SK-N-SH treated with all-trans-retinoic acid at 6 μM for 48 hours (cell line): ENCODE data around the gene RBM47.

Experiments used
- ATAC-seq: fragments of 200-7000 bp; cut with Tn5 transposase; 3 replicates; pipeline ENCODE4 v1.9.1; 2020; ENCODE audit warnings: mild to moderate bottlenecking, moderate library complexity
- ARNTL ChIP-seq: fragments of 450-650 bp; formaldehyde crosslinking; IDR thresholded peaks from 2 replicates; pipeline ENCODE4 v1.5.0; 2020; ENCODE audit warnings: low read depth, mild to moderate bottlenecking, moderate library complexity, borderline replicate concordance
- BACH2 ChIP-seq: fragments of 250-450 bp; sonication (Bioruptor Pico); IDR thresholded peaks from 2 replicates; pipeline ENCODE4 v1.9.0; 2021; ENCODE audit warnings: mild to moderate bottlenecking, borderline replicate concordance
- CSDC2 ChIP-seq: fragments of 250-450 bp; sonication (Bioruptor Pico); IDR thresholded peaks from 2 replicates; pipeline ENCODE4 v1.5.0; 2020; ENCODE audit warnings: mild to moderate bottlenecking, moderate library complexity
- ESRRG ChIP-seq: fragments of 250-450 bp; sonication (Bioruptor Pico); IDR thresholded peaks from 2 replicates; pipeline ENCODE4 v1.6.1; 2021; ENCODE audit warnings: mild to moderate bottlenecking
- GLIS3 ChIP-seq: fragments of 250-450 bp; sonication (Bioruptor Pico); IDR thresholded peaks from 2 replicates; pipeline ENCODE4 v1.5.0; 2020; ENCODE audit warnings: mild to moderate bottlenecking, moderate library complexity
- ISL1 ChIP-seq: fragments of 250-450 bp; sonication (Bioruptor Pico); IDR thresholded peaks from 2 replicates; pipeline ENCODE4 v2.1.2; 2022; ENCODE audit warnings: mild to moderate bottlenecking, moderate library complexity
- OSR1 ChIP-seq: fragments of 250-450 bp; sonication (Bioruptor Pico); IDR thresholded peaks from 2 replicates; pipeline ENCODE4 v1.8.0; 2022; ENCODE audit warnings: moderate library complexity, mild to moderate bottlenecking, inconsistent platforms
- PPARA ChIP-seq: fragments of 250-450 bp; sonication (Bioruptor Pico); IDR thresholded peaks from 2 replicates; pipeline ENCODE4 v1.5.0; 2020; ENCODE audit warnings: mild to moderate bottlenecking, borderline replicate concordance
- RARB ChIP-seq: fragments of 250-450 bp; sonication (Bioruptor Pico); IDR thresholded peaks from 2 replicates; pipeline ENCODE4 v1.8.0; 2021; ENCODE audit warnings: mild to moderate bottlenecking, moderate library complexity
- SNAI2 ChIP-seq: fragments of 250-450 bp; sonication (Bioruptor Pico); IDR thresholded peaks from 2 replicates; pipeline ENCODE4 v1.5.0; 2020; ENCODE audit warnings: mild to moderate bottlenecking, moderate library complexity
- TCF4 ChIP-seq: fragments of 250-450 bp; sonication (Bioruptor Pico); IDR thresholded peaks from 2 replicates; pipeline ENCODE4 v1.8.0; 2021; ENCODE audit warnings: mild to moderate bottlenecking, moderate library complexity, borderline replicate concordance
- ZC3H10 ChIP-seq: fragments of 250-450 bp; sonication (Bioruptor Pico); IDR thresholded peaks from 2 replicates; pipeline ENCODE4 v1.5.1; 2021; ENCODE audit warnings: mild to moderate bottlenecking, moderate library complexity
- ZFP3 ChIP-seq: fragments of 250-450 bp; sonication (Bioruptor Pico); IDR thresholded peaks from 2 replicates; pipeline ENCODE4 v1.5.0; 2020; ENCODE audit warnings: mild to moderate bottlenecking, moderate library complexity
- ZFP30 ChIP-seq: fragments of 450-650 bp; formaldehyde crosslinking; IDR thresholded peaks from 2 replicates; pipeline ENCODE4 v1.5.0; 2022; ENCODE audit warnings: mild to moderate bottlenecking, moderate library complexity
- ZNF70 ChIP-seq: fragments of 450-650 bp; formaldehyde crosslinking; IDR thresholded peaks from 2 replicates; pipeline ENCODE4 v1.5.0; 2020; ENCODE audit warnings: mild to moderate bottlenecking, moderate library complexity
- TF ChIP-seq, protein P1 (sequence below): fragments of 250-450 bp; sonication (Bioruptor Pico); IDR thresholded peaks from 2 replicates; pipeline ENCODE4 v1.5.1; 2020; ENCODE audit warnings: low read depth, mild to moderate bottlenecking, moderate library complexity
- TF ChIP-seq, protein P2 (sequence below): fragments of 250-450 bp; sonication (Bioruptor Pico); IDR thresholded peaks from 2 replicates; pipeline ENCODE4 v1.5.0; 2020; ENCODE audit warnings: mild to moderate bottlenecking, moderate library complexity
- TF ChIP-seq, protein P3 (sequence below): fragments of 250-450 bp; sonication (Bioruptor Pico); IDR thresholded peaks from 2 replicates; pipeline ENCODE4 v1.5.1; 2021; ENCODE audit warnings: mild to moderate bottlenecking, moderate library complexity
- TF ChIP-seq, protein P4 (sequence below): fragments of 250-450 bp; sonication (Bioruptor Pico); IDR thresholded peaks from 2 replicates; pipeline ENCODE4 v1.8.0; 2020; ENCODE audit warnings: mild to moderate bottlenecking, moderate library complexity, borderline replicate concordance
- TF ChIP-seq, protein P5 (sequence below): fragments of 250-450 bp; sonication (Bioruptor Pico); IDR thresholded peaks from 2 replicates; pipeline ENCODE4 v1.8.0; 2021; ENCODE audit warnings: low read depth, mild to moderate bottlenecking, moderate library complexity, borderline replicate concordance

RBM47 gene

DNA sequence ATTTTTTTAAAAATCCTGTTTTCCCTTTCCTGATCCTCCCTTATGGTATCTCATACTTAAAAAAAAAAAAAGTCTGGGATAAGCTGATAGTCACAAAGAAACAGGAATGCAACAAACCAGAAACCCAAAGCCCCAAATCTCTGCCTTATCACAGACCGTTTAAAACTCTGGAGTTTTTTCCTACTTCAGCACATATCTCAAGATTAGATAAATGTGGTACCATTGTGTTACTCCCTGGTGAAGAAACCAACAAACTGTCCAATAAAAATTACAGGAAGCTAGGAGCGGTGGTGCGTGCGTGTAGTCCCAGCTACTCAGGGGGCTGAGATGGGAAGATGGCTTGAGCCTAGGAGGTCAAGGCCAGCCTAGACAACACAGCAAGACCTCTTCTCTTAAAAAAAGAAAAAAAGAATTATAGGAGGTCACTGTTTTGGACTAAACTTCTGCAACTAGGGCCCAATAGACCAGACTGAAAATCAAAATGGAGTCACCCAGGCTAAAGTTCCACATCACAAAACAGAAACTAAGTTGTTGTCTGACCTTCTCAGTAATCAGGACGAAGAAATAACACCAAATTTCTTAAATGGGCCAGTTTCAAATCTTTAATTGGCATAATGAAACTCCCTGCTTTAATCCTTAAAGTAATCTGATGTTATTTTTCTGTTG, 51.9 kb downstream of the RBM47 start (continued):
- TF ChIP-seq, protein P1, sequence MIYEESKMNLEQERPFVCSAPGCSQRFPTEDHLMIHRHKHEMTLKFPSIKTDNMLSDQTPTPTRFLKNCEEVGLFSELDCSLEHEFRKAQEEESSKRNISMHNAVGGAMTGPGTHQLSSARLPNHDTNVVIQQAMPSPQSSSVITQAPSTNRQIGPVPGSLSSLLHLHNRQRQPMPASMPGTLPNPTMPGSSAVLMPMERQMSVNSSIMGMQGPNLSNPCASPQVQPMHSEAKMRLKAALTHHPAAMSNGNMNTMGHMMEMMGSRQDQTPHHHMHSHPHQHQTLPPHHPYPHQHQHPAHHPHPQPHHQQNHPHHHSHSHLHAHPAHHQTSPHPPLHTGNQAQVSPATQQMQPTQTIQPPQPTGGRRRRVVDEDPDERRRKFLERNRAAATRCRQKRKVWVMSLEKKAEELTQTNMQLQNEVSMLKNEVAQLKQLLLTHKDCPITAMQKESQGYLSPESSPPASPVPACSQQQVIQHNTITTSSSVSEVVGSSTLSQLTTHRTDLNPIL: no peak
- TF ChIP-seq OSR1 (0 out of 2 replicates have a peak, but pooled peaks have one; percentile 42), ESRRG (CRISPR knock-in tag) (no peak), TCF4 (CRISPR knock-in tag) (no peak), SNAI2 (CRISPR knock-in tag) (peak; percentile 93), ZFP3 (CRISPR knock-in tag) (peak; percentile 79), RARB (peak; percentile 65; the same call in 1 of the 2 replicates), CSDC2 (CRISPR knock-in tag) (peak; percentile 94), PPARA (CRISPR knock-in tag) (no peak), ARNTL (CRISPR knock-in tag) (no peak), GLIS3 (CRISPR knock-in tag) (0 out of 2 replicates have a peak, but pooled peaks have one; percentile 46), ZNF70 (CRISPR knock-in tag) (no peak), ZFP30 (CRISPR knock-in tag) (no peak; the same call in 1 of the 2 replicates), ZC3H10 (CRISPR knock-in tag) (0 out of 2 replicates have a peak, but pooled peaks have one; percentile 33)
- TF ChIP-seq, protein P2, sequence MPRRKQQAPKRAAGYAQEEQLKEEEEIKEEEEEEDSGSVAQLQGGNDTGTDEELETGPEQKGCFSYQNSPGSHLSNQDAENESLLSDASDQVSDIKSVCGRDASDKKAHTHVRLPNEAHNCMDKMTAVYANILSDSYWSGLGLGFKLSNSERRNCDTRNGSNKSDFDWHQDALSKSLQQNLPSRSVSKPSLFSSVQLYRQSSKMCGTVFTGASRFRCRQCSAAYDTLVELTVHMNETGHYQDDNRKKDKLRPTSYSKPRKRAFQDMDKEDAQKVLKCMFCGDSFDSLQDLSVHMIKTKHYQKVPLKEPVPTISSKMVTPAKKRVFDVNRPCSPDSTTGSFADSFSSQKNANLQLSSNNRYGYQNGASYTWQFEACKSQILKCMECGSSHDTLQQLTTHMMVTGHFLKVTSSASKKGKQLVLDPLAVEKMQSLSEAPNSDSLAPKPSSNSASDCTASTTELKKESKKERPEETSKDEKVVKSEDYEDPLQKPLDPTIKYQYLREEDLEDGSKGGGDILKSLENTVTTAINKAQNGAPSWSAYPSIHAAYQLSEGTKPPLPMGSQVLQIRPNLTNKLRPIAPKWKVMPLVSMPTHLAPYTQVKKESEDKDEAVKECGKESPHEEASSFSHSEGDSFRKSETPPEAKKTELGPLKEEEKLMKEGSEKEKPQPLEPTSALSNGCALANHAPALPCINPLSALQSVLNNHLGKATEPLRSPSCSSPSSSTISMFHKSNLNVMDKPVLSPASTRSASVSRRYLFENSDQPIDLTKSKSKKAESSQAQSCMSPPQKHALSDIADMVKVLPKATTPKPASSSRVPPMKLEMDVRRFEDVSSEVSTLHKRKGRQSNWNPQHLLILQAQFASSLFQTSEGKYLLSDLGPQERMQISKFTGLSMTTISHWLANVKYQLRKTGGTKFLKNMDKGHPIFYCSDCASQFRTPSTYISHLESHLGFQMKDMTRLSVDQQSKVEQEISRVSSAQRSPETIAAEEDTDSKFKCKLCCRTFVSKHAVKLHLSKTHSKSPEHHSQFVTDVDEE (CRISPR knock-in tag): no peak
- TF ChIP-seq, protein P3, sequence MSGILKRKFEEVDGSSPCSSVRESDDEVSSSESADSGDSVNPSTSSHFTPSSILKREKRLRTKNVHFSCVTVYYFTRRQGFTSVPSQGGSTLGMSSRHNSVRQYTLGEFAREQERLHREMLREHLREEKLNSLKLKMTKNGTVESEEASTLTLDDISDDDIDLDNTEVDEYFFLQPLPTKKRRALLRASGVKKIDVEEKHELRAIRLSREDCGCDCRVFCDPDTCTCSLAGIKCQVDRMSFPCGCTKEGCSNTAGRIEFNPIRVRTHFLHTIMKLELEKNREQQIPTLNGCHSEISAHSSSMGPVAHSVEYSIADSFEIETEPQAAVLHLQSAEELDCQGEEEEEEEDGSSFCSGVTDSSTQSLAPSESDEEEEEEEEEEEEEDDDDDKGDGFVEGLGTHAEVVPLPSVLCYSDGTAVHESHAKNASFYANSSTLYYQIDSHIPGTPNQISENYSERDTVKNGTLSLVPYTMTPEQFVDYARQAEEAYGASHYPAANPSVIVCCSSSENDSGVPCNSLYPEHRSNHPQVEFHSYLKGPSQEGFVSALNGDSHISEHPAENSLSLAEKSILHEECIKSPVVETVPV (CRISPR knock-in tag): no peak

DNA sequence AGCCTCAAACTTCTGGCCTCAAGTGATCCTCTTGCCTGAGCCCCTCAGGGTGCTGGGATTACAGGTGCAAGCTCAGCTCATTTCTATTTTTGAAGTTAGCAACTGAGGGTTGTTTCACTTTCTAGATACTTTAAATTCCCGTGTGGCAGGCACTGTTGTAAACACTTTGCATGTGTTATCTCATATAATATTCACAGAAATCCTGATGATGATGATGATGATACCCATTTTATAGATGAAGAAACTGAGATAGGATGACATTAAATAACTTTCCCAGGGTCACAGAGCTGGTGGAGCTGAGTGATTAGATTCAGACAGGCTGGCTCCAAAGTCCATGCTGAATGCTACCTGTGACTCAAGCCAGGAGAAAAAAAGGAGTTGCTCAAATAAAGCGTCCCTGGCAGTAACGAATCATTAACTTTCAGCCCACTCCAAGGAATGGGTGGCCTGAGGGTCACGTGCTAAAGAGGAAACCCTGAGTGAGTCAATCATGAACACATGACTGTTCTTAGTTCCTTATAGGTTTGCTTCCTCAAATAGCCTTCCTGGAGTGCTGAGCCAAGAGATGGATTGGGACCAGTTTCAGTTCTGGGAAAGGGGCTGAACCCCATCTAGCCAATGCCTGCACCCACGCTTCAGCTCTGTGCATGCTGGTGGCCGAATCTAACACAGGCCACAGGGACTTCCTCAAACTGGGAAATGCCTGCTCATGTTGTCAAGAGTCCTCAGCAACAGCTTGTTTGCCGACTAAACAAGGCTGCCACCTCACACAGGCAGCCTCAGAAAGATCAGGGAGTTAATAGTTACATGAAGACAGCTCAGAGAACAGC, 52.8 kb downstream of the RBM47 start:
- ATAC-seq: peak; percentile 90
- TF ChIP-seq ZFP3 (CRISPR knock-in tag) (peak; percentile 36; the same call in 1 of the 2 replicates), RARB (no peak)
- TF ChIP-seq, all 23 proteins: peak for 1

DNA sequence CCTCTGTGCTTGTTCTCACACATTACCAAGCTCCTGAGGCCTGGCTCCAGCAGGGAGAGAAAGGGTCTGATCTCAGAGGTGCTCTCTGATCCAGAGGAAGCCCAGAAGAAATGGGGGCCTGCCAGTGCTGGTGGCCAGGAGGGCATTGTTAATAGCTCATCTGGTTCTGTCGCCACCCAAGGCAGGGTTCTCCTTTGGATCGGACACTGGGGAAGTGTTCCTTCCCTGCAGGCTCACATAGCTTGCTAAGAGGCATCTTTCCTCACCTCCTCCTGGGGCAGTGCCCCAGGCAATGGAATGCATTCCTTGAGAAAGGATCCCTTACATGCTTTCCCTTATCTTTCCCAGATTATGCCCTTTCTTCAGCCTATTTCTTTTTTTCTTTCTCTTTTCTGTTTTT, 53.8 kb downstream of the RBM47 start:
- no peak for TF ChIP-seq RARB
- no peak for TF ChIP-seq ESRRG (CRISPR knock-in tag)
- TF ChIP-seq, protein P1: no peak
- no peak for TF ChIP-seq ISL1 (CRISPR knock-in tag)
- TF ChIP-seq, protein P4, sequence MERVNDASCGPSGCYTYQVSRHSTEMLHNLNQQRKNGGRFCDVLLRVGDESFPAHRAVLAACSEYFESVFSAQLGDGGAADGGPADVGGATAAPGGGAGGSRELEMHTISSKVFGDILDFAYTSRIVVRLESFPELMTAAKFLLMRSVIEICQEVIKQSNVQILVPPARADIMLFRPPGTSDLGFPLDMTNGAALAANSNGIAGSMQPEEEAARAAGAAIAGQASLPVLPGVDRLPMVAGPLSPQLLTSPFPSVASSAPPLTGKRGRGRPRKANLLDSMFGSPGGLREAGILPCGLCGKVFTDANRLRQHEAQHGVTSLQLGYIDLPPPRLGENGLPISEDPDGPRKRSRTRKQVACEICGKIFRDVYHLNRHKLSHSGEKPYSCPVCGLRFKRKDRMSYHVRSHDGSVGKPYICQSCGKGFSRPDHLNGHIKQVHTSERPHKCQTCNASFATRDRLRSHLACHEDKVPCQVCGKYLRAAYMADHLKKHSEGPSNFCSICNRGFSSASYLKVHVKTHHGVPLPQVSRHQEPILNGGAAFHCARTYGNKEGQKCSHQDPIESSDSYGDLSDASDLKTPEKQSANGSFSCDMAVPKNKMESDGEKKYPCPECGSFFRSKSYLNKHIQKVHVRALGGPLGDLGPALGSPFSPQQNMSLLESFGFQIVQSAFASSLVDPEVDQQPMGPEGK: no peak
- TF ChIP-seq, protein P5, sequence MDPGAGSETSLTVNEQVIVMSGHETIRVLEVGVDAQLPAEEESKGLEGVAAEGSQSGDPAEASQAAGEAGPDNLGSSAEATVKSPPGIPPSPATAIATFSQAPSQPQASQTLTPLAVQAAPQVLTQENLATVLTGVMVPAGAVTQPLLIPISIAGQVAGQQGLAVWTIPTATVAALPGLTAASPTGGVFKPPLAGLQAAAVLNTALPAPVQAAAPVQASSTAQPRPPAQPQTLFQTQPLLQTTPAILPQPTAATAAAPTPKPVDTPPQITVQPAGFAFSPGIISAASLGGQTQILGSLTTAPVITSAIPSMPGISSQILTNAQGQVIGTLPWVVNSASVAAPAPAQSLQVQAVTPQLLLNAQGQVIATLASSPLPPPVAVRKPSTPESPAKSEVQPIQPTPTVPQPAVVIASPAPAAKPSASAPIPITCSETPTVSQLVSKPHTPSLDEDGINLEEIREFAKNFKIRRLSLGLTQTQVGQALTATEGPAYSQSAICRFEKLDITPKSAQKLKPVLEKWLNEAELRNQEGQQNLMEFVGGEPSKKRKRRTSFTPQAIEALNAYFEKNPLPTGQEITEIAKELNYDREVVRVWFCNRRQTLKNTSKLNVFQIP (CRISPR knock-in tag): no peak
- TF ChIP-seq BACH2: no peak
- no peak for TF ChIP-seq TCF4 (CRISPR knock-in tag)
- no peak for TF ChIP-seq ZC3H10 (CRISPR knock-in tag)
- TF ChIP-seq ZFP3 (CRISPR knock-in tag): no peak
- TF ChIP-seq GLIS3 (CRISPR knock-in tag): no peak
- no peak for TF ChIP-seq OSR1
- ATAC-seq: no peak
